Fibroblast of pulmonary artery (primary cell): ENCODE results near the gene BAZ1A.
"Not testable (repeated sequence)": the region's sequence is repeated elsewhere in the genome, so short reads cannot be mapped to it uniquely, and the experiment has no call there.

ENCODE experiments used
- DNase-seq: peaks from one replicate; pipeline ENCODE4 v3.0.0-alpha.2; 2010; ENCODE audit warnings: low read depth
- H3K4me3 ChIP-seq: replicated peaks from 2 replicates; pipeline ENCODE4 v1.5.1; 2011; ENCODE audit warnings: low read depth, mild to moderate bottlenecking, control low read depth, low read length, moderate library complexity
- TF ChIP-seq, protein P1 (sequence below): IDR thresholded peaks from 2 replicates; pipeline ENCODE4 v1.5.1; 2011; ENCODE audit warnings: mild to moderate bottlenecking, control low read depth, low read length, inconsistent platforms; ENCODE audit errors: missing control alignments

The BAZ1A gene

DNA sequence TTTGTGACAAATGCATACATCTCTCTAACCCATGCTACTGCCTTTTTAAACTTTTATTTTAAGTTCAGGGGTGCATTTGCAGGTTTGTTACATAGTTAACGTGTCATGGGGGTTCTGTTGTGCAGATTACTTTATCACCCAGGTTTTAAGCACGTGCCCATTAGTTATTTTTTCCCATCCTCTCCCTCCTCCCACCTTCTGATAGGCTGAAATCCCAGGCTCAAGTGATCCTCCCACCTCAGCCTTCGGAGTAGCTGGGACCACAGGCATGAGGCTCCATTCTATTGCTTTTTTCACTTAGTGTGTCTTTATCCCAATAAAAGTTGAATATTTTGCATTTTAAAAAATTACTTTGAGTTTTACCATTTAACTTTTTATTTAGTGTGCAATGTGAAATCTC lies 68.9 kb downstream of the BAZ1A start:
- no peak for DNase-seq
- TF ChIP-seq, protein P1, sequence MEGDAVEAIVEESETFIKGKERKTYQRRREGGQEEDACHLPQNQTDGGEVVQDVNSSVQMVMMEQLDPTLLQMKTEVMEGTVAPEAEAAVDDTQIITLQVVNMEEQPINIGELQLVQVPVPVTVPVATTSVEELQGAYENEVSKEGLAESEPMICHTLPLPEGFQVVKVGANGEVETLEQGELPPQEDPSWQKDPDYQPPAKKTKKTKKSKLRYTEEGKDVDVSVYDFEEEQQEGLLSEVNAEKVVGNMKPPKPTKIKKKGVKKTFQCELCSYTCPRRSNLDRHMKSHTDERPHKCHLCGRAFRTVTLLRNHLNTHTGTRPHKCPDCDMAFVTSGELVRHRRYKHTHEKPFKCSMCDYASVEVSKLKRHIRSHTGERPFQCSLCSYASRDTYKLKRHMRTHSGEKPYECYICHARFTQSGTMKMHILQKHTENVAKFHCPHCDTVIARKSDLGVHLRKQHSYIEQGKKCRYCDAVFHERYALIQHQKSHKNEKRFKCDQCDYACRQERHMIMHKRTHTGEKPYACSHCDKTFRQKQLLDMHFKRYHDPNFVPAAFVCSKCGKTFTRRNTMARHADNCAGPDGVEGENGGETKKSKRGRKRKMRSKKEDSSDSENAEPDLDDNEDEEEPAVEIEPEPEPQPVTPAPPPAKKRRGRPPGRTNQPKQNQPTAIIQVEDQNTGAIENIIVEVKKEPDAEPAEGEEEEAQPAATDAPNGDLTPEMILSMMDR, result no peak

DNA sequence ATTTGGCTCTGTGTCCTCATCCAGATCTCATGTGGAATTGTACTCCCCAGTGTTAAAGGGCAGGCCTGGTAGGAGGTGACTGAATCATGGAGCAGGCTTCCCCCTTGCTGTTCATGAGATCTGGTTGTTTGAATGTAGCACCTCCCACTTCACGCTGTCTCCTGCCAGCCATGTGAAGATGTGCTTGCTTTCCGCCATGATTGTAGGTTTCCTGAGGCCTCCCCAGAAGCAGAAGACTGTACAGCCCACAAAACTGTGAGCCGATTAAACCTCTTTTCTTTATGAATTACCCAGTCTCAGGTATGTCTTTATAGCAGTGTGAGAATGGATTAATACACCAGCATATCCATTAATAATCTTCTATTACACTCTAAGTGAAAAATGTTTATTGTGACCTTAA lies 70.2 kb downstream of the BAZ1A start:
- no peak overlapping the region for H3K4me3 ChIP-seq
- no peak for DNase-seq
- TF ChIP-seq, protein P1, result no peak

More for the DNA sequence above, 68.9 kb downstream of the BAZ1A start:
- no peak overlapping the region for H3K4me3 ChIP-seq

DNA sequence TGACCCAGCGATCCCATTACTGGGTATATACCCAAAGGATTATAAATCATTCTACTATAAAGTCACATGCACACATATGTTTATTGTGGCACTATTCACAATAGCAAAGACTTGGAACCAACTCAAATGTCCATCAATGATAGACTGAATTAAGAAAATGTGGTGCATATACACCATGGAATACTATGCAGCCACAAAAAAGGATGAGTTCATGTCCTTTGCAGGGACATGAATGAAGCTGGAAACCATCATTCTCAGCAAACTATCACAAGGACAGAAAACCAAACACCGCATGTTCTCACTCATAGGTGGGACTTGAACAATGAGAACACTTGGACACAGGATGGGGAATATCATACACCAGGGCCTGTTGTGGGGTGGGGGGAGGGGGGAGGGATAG lies 76.3 kb downstream of the BAZ1A start:
- DNase-seq, H3K4me3 ChIP-seq: not testable (repeated sequence)

DNA sequence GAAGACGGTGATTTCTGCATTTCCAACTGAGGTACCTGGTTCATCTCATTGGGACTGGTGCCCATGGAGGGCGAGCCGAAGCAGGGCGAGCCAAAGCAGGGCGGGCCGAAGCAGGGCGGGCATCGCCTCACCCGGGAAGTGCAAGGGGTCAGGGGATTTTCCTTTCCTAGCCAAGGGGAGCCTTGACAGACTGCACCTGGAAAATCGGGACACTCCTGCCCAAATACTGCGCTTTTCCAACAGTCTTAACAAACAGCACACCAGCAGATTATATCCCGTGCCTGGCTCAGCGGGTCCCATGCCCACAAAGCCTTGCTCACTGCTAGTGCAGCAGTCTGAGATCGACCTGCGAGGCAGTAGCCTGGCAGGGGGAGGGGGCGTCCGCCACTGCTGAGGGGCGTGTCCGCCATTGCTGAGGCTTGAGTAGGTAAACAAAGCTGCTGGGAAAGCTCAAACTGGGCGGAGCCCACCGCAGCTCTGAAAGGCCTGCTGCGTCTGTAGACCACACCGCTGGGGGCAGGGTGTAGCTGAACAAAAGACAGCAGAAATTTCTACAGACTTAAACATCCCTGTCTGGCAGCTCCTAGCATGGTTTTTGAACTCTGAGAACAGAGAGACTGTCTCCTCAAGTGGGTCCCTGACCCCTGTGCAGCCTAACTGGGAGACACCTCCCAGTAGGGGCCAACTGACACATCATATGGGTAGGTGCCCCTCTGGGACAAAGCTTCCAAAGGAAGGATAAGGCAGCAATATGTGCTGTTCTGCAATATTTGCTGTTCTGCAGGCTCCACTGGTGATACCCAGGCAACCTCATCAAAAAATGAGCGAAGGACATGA lies 77.2 kb downstream of the BAZ1A start:
- TF ChIP-seq, protein P1, result no peak
- no peak for DNase-seq
- H3K4me3 ChIP-seq, result no peak overlapping the region

DNA sequence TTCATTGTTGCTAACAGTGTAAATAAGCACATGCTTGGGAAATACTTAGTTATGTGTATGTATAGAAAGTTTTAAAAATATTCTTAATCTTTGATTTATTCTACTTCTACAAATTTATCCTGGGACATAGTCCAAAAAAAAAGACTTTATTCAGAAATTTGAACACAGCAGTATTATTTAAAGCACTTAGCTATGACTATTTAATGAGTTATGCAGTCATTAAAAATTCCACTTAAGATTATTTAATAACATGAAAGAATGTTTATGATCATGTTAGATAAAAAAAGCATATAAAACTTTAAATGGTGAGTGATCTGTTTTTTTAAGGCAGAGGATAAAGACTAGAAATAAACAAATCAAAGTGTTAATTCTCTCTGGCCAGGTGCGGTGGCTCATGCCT lies 78.3 kb downstream of the BAZ1A start:
- TF ChIP-seq, protein P1, result no peak
- H3K4me3 ChIP-seq, result no peak overlapping the region
- DNase-seq, result no peak

DNA sequence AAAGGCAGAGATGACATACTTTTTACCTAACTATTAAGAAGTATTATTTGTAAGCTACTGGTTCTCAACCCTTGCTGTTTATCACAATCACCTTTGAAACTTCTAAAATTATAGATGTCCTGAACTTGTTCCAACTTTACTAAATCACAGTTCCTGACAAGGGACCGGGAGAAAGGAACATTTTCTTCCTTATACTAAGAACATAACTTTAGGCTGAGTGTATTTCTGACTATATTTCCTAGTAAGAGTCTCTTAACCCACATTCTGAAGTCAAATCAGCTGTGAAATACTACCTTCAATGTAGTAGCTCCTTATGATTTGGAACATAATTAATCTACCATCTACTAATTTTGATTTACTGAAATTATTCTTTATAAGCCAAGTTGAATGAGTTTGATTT lies 80.2 kb downstream of the BAZ1A start:
- TF ChIP-seq, protein P1, result no peak
- no peak overlapping the region for H3K4me3 ChIP-seq
- no peak for DNase-seq

DNA sequence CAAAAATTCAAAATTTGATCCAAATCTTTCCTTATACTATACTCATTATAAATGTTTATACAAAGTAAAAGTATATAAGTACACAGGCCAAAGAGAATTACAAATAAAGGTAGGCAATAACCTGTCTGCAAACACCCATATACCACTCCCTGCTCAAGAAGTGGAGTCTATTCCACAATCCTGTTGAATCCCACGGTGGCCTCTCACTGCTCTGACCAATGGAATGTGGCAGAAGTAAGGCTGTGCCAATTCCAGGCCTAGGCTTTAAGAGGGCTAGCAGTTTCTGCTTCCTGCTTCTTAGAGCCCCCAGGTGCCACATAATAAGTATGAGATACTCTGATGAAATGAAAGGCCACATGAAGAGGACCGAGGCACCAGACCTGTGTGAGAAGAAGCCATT lies 80.9 kb downstream of the BAZ1A start:
- TF ChIP-seq, protein P1, result no peak
- H3K4me3 ChIP-seq, result no peak overlapping the region
- DNase-seq, result peak; percentile 22
